Panc1 (cell line): ENCODE measurements around the gene KCND3. TPM values are rescaled to one million over a fixed set of nuclear protein-coding genes. Genes with fewer than 3 reads are reported as not detected.

Source experiments
- ATAC-seq: fragments of 200-7000 bp; cut with Tn5 transposase; 2 replicates; pipeline ENCODE4 v1.9.1; 2020; ENCODE audit warnings: mild to moderate bottlenecking, moderate library complexity
- BruUV-seq: library from RNA; stranded (reverse); fragments of 400-500 nt; replicated peaks from 2 replicates; lab custom pipeline; 2021; lab: Mats Ljungman, UMichigan
- CTCF ChIA-PET: fragments of 300-600 bp; sonication (Branson Sonifier 250); formaldehyde crosslinking; loops from one replicate; lab custom pipeline; 2022; ENCODE audit warnings: antibody characterized with exemption; lab: Charles Lee
- POLR2A ChIA-PET: fragments of 300-600 bp; sonication (Branson Sonifier 250); formaldehyde crosslinking; loops from one replicate; lab custom pipeline; 2022; ENCODE audit warnings: antibody characterized with exemption; lab: Charles Lee
- DNase-seq: peaks from one replicate; pipeline ENCODE4 v3.0.0-alpha.2; 2010; ENCODE audit warnings: low read depth, low spot score
- H3K27ac ChIP-seq: 2 replicates; pipeline ENCODE4 v1.5.1; 2011; ENCODE audit warnings: mild to moderate bottlenecking, low read length, inconsistent platforms
- H3K27me3 ChIP-seq: fragments of 200-500 bp; sonication (Bioruptor generic); 2 replicates; pipeline ENCODE4 v1.6.0; 2014; ENCODE audit warnings: low read length, inconsistent platforms; ENCODE audit not compliant: control insufficient read depth, insufficient read depth
- H3K36me3 ChIP-seq: fragments of 200-500 bp; sonication (Bioruptor generic); 2 replicates; pipeline ENCODE4 v1.5.1; 2014; ENCODE audit warnings: inconsistent platforms, mild to moderate bottlenecking, low read length, moderate library complexity; ENCODE audit not compliant: control insufficient read depth, insufficient read depth
- H3K4me1 ChIP-seq: 2 replicates; pipeline ENCODE4 v1.5.1; 2011; ENCODE audit warnings: inconsistent platforms, mild to moderate bottlenecking, low read length, moderate library complexity; ENCODE audit not compliant: control insufficient read depth, insufficient read depth
- H3K4me3 ChIP-seq, 2 experiments: 2 replicates each; pipeline ENCODE4 v1.5.1; 2011 to 2012; ENCODE audit warnings: low read depth in 2 of 2, low read length in 2 of 2, mild to moderate bottlenecking in 2 of 2, inconsistent platforms in 1 of 2, moderate library complexity in 1 of 2
- H3K9me3 ChIP-seq: fragments of 200-500 bp; sonication (Bioruptor generic); 2 replicates; pipeline ENCODE4 v1.5.1; 2014; ENCODE audit warnings: low read depth, mild to moderate bottlenecking, inconsistent platforms, low read length, moderate library complexity; ENCODE audit not compliant: control insufficient read depth, insufficient read depth
- CTCF ChIP-seq: fragments of 450-650 bp; IDR thresholded peaks from 2 replicates; pipeline ENCODE4 v1.5.1; 2017; ENCODE audit warnings: mild to moderate bottlenecking
- POLR2AphosphoS5 ChIP-seq: IDR thresholded peaks from 2 replicates; pipeline ENCODE4 v1.6.1; 2012; ENCODE audit warnings: mild to moderate bottlenecking, low read depth, low read length, moderate library complexity
- SIN3A ChIP-seq: IDR thresholded peaks from 2 replicates; pipeline ENCODE4 v1.6.1; 2012; ENCODE audit warnings: low read depth, mild to moderate bottlenecking, low read length, moderate library complexity, borderline replicate concordance; ENCODE audit not compliant: insufficient read depth
- TCF7L2 ChIP-seq: IDR thresholded peaks from 2 replicates; pipeline ENCODE4 v1.6.1; 2011; ENCODE audit warnings: mild to moderate bottlenecking, low read depth, low read length, inconsistent platforms
- in situ Hi-C: cut with HindIII; loops from 2 replicates; pipeline ENCODE4 v1.10.0; 2016; ENCODE audit warnings: low sequenced_read_pairs, low pct_unique_long_range_greater_than_20kb
- intact Hi-C: fragments of 100-400 bp; cut with micrococcal nuclease; formaldehyde crosslinking; loops from one replicate; pipeline ENCODE4 v1.10.0; 2022; ENCODE audit not compliant: unreplicated experiment
- total RNA-seq: library from RNA; stranded (reverse); gene quantifications from one replicate; pipeline ENCODE4 v1.2.1, GENCODE V29; 2021; ENCODE audit not compliant: unreplicated experiment
- TF ChIP-seq, protein P1 (sequence below), 2 experiments: IDR thresholded peaks; 2 replicates each; pipeline ENCODE4 v1.6.1; 2011 to 2012; ENCODE audit warnings: low read depth in 2 of 2, control low read depth in 1 of 2, low read length in 1 of 2, mild to moderate bottlenecking in 1 of 2, moderate library complexity in 1 of 2; ENCODE audit not compliant: insufficient read depth in 1 of 2

KCND3 gene
- total RNA-seq, 1 experiment from 2014 or later = not detected

DNA sequence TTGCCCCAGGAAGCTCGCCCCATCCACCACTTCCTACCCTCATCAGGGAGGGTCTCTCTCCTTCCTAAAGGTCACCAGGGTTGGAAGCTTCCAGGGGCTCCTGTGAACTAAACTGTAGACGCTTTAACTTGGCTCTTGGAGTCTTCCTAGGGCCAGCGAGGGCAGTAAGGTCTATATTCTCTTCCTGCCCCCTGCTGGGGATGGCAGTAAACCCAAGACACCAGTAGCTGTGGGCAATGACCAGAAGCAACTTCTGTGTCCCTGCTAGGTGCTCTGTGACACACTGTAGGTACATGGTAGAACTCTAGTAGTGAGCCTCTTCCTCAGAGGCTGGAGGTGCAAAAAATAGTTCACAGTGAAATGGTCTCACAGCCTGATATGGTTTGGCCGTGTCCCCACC lies 30.0 kb downstream of the KCND3 start:
- H3K4me1 ChIP-seq = no peaks in the 10 kb centered on the region
- TF ChIP-seq SIN3A (no peak), CTCF (no peak)
- TF ChIP-seq, protein P1, sequence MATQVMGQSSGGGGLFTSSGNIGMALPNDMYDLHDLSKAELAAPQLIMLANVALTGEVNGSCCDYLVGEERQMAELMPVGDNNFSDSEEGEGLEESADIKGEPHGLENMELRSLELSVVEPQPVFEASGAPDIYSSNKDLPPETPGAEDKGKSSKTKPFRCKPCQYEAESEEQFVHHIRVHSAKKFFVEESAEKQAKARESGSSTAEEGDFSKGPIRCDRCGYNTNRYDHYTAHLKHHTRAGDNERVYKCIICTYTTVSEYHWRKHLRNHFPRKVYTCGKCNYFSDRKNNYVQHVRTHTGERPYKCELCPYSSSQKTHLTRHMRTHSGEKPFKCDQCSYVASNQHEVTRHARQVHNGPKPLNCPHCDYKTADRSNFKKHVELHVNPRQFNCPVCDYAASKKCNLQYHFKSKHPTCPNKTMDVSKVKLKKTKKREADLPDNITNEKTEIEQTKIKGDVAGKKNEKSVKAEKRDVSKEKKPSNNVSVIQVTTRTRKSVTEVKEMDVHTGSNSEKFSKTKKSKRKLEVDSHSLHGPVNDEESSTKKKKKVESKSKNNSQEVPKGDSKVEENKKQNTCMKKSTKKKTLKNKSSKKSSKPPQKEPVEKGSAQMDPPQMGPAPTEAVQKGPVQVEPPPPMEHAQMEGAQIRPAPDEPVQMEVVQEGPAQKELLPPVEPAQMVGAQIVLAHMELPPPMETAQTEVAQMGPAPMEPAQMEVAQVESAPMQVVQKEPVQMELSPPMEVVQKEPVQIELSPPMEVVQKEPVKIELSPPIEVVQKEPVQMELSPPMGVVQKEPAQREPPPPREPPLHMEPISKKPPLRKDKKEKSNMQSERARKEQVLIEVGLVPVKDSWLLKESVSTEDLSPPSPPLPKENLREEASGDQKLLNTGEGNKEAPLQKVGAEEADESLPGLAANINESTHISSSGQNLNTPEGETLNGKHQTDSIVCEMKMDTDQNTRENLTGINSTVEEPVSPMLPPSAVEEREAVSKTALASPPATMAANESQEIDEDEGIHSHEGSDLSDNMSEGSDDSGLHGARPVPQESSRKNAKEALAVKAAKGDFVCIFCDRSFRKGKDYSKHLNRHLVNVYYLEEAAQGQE (IDR thresholded peaks at IDR 0.05; ENCODE audit: insufficient read depth in 1 of 2, low read depth in 2 of 2, low read length in 1 of 2) = no peak
- H3K36me3 ChIP-seq = no peaks in the 10 kb centered on the region
- H3K27ac ChIP-seq = no peak overlapping the region
- H3K4me3 ChIP-seq = no peak overlapping the region
- H3K9me3 ChIP-seq = no peaks in the 10 kb centered on the region
- no peak for ATAC-seq
- intact Hi-C loops (no loop called here), in situ Hi-C loops (no loop called here)
- no peaks in the 10 kb centered on the region; the same call in 1 of the 2 replicates for H3K27me3 ChIP-seq
- no TSS peak for BruUV-seq
- ChIA-PET POLR2A (no interaction called here), CTCF (no interaction called here)
- DNase-seq = no peak

DNA sequence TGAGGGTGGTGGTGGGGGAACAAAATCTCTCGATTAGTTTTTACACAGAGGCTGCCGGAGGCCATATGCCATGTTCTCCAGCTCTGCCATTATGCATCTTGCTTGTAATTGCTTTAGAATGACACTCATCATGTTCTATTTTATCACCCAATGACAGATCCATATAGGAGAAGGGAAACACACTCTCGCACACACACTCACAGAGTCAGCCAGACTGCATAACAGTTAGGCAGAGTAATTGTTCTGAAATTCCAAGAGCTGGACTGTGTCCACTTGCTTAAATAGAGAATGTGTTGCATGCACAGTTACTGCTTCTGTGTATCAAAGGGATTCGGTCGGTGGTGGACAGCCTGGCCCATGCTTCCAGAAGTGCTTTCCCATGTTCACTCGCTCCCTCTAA lies 30.6 kb downstream of the KCND3 start:
- DNase-seq (no peak), ATAC-seq (no peak)
- no peaks in the 10 kb centered on the region; the same call in 1 of the 2 replicates for H3K27me3 ChIP-seq
- BruUV-seq = no TSS peak
- ChIA-PET POLR2A (no interaction called here), CTCF (no interaction called here)
- intact Hi-C loops (no loop called here), in situ Hi-C loops (no loop called here)
- H3K4me1 ChIP-seq = no peaks in the 10 kb centered on the region
- no peak overlapping the region for H3K4me3 ChIP-seq
- H3K36me3 ChIP-seq = no peaks in the 10 kb centered on the region
- H3K27ac ChIP-seq = no peak overlapping the region
- no peaks in the 10 kb centered on the region for H3K9me3 ChIP-seq
- TF ChIP-seq SIN3A = no peak
- TF ChIP-seq CTCF = no peak
- no peak for TF ChIP-seq POLR2AphosphoS5
- TF ChIP-seq, protein P1 (IDR thresholded peaks at IDR 0.05; ENCODE audit: insufficient read depth in 1 of 2, low read depth in 2 of 2, low read length in 1 of 2) = no peak
- TF ChIP-seq TCF7L2 = no peak
